Gastrocnemius medialis (tissue), 4 donors: Measurements from ENCODE around the gene NODAL. TPM values are rescaled to one million over a fixed set of nuclear protein-coding genes. Genes with fewer than 3 reads are reported as not detected.

Source experiments
- ATAC-seq, 2 donors: fragments of 150-250 bp; one replicate each; pipeline ENCODE4 v1.9.1; 2016
- DNase-seq, 2 donors: peaks; one replicate each; pipeline ENCODE4 v3.0.0-alpha.2; 2019
- H3K27ac ChIP-seq, 4 donors: fragments of 200-600 bp; sonication (generic); 1 replicate in 1 of 4; 2 replicates in 3 of 4; pipeline ENCODE4 v1.5.1; 2016 to 2018; ENCODE audit warnings: mild to moderate bottlenecking in 2 of 4, moderate library complexity in 1 of 4
- H3K27me3 ChIP-seq, 3 donors: fragments of 200-600 bp; sonication (generic) in 2 of 3; 1 replicate in 1 of 3; 2 replicates in 2 of 3; pipeline versions ENCODE4 v1.5.1 to v1.6.0; 2016 to 2019; ENCODE audit warnings: mild to moderate bottlenecking in 1 of 3, moderate library complexity in 1 of 3
- H3K36me3 ChIP-seq, 2 donors: fragments of 200-600 bp; sonication (generic) in 1 of 2; one replicate each; pipeline ENCODE4 v1.5.1; 2017 to 2018
- H3K4me1 ChIP-seq, 2 donors: fragments of 200-600 bp; sonication (generic) in 1 of 2; one replicate each; pipeline ENCODE4 v1.5.1; 2016 to 2017; ENCODE audit warnings: mild to moderate bottlenecking in 2 of 2
- H3K4me3 ChIP-seq, 4 donors: fragments of 200-600 bp; sonication (generic) in 3 of 4; 1 replicate in 1 of 4; 2 replicates in 3 of 4; pipeline ENCODE4 v1.5.1; 2016 to 2019; ENCODE audit warnings: mild to moderate bottlenecking in 2 of 4
- H3K9me3 ChIP-seq, 3 donors: fragments of 200-600 bp; sonication (generic) in 2 of 3; 1 replicate in 1 of 3; 2 replicates in 2 of 3; pipeline ENCODE4 v1.5.1; 2016 to 2019
- POLR2A ChIP-seq, 2 donors: fragments of 450-650 bp; IDR thresholded peaks; one replicate each; pipeline ENCODE4 v1.6.1; 2017; ENCODE audit warnings: antibody characterized with exemption in 2 of 2, mild to moderate bottlenecking in 2 of 2, moderate library complexity in 2 of 2
- in situ Hi-C, 4 donors: fragments of 200-750 bp; cut with MboI; loops; one replicate each; pipeline versions ENCODE4 v1.15.0 to v1.8.0; 2017; ENCODE audit warnings: low sequenced_read_pairs in 4 of 4
- intact Hi-C: fragments of 100-400 bp; cut with DNase I; formaldehyde crosslinking; loops from one replicate; pipeline ENCODE4 v1.15.1; 2023; ENCODE audit warnings: low total_unique reads
- total RNA-seq, 4 donors: library from RNA; depleted of rRNA; stranded (reverse); fragments of >200 nt; gene quantifications; one replicate each; pipeline versions ENCODE4 v1.1.0 to v1.2.3, GENCODE V29; 2016
- TF ChIP-seq, protein P1 (sequence below), 5 experiments: fragments of 450-650 bp in 3 of 5; fragments of 200-600 bp in 2 of 5; sonication (generic) in 2 of 5; IDR thresholded peaks in 4 of 5; conservative IDR thresholded peaks in 1 of 5; 1 replicate in 4 of 5; 2 replicates in 1 of 5; pipeline ENCODE4 v1.5.1; 2016 to 2019; ENCODE audit warnings: antibody characterized with exemption in 5 of 5, mild to moderate bottlenecking in 3 of 5, moderate library complexity in 3 of 5

The NODAL gene
- total RNA-seq, 4 donors from 2014 or later = not detected

DNA sequence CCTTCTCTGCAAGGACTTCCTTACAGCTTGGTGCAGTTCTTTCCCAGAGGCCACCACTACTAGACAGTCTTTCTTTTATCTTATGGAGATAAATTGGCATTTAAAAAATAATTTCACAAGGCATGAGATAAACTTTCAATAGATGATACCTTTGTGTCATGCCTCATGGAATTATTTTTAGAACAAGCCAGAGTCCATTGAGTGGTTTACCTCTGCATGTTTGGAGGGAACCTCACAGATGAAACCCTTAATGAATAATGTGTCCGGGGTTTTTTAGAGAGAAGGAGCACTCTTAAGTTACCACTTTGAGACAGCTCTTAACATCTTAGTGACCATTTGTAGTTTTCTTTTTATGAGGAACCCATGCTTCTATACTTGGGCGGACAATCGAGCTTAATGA, 17.2 kb downstream of the NODAL start:
- DNase-seq (no peak), ATAC-seq (peak; percentile 55 to 63)
- Histone ChIP-seq H3K27ac (peak overlapping the region; percentile 81 to 91 (median 86)), H3K9me3 (no peaks in the 10 kb centered on the region), H3K4me1 (peaks cover 63 to 79% of the 10 kb centered on the region in 2 donors), H3K4me3 (no peak overlapping the region), H3K27me3 (no peaks in the 10 kb centered on the region), H3K36me3 (peaks cover 0 to 76% of the 10 kb centered on the region in 2 donors)
- in situ Hi-C loops = no loop called here
- no peak for TF ChIP-seq POLR2A (IDR thresholded peaks at IDR 0.05)
- TF ChIP-seq, protein P1, sequence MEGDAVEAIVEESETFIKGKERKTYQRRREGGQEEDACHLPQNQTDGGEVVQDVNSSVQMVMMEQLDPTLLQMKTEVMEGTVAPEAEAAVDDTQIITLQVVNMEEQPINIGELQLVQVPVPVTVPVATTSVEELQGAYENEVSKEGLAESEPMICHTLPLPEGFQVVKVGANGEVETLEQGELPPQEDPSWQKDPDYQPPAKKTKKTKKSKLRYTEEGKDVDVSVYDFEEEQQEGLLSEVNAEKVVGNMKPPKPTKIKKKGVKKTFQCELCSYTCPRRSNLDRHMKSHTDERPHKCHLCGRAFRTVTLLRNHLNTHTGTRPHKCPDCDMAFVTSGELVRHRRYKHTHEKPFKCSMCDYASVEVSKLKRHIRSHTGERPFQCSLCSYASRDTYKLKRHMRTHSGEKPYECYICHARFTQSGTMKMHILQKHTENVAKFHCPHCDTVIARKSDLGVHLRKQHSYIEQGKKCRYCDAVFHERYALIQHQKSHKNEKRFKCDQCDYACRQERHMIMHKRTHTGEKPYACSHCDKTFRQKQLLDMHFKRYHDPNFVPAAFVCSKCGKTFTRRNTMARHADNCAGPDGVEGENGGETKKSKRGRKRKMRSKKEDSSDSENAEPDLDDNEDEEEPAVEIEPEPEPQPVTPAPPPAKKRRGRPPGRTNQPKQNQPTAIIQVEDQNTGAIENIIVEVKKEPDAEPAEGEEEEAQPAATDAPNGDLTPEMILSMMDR (IDR thresholded peaks at IDR 0.05 in 4 of 5, conservative IDR thresholded peaks at IDR 0.05 in 1 of 5) = no peak
- intact Hi-C loops = no loop called here

DNA sequence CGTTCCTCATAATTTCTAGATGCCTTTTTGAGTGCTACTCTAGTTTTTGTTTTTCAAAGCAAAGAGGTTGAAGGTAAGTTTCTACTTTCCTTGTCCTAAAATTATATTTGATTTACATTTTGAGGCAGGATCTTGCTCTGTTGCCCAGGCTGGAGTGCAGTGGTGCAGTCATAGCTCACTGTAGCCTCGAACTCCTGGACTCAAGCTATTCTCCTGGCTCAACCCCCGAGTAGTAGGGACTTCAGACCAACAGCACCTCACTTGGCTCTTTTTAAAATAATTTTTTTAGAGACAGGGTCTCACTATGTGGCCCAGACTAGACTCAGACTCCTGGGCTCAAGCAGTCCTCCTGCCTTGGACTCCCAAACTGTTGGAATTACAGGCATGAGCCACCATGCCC, 22.8 kb downstream of the NODAL start:
- Histone ChIP-seq H3K36me3 (peaks cover 0 to 39% of the 10 kb centered on the region in 2 donors), H3K4me1 (peaks cover 26 to 38% of the 10 kb centered on the region in 2 donors), H3K9me3 (no peaks in the 10 kb centered on the region), H3K4me3 (no peak overlapping the region), H3K27me3 (no peaks in the 10 kb centered on the region), H3K27ac (peak overlapping the region in 2 of 4 donors; percentile 1 to 54)
- intact Hi-C loops = no loop called here
- DNase-seq (no peak), ATAC-seq (no peak)
- in situ Hi-C loops = no loop called here
- no peak for TF ChIP-seq POLR2A (IDR thresholded peaks at IDR 0.05)
- TF ChIP-seq, protein P1 (IDR thresholded peaks at IDR 0.05 in 4 of 5, conservative IDR thresholded peaks at IDR 0.05 in 1 of 5) = no peak

DNA sequence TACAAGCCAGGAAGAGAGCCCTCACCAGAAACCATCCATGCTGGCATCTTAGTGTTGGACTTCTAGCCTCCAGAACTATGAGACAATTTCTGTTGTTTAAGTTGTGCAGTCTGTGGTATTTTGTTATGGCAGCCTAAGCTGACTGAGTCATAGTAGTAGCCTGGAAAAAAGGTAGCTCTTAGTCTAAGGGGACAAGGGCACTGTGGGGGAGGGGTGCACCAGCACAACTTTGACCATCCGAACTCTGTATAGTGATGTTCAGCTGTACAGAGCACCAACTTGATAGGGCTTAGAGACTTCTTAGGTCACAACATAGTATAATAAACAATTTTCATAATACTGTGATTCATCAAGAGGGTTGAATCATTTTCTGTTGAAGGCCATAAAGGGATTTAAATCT, 23.3 kb downstream of the NODAL start:
- TF ChIP-seq, protein P1 (IDR thresholded peaks at IDR 0.05 in 4 of 5, conservative IDR thresholded peaks at IDR 0.05 in 1 of 5) = no peak
- TF ChIP-seq POLR2A (IDR thresholded peaks at IDR 0.05) = no peak
- Histone ChIP-seq H3K27me3 (no peaks in the 10 kb centered on the region), H3K4me3 (no peak overlapping the region), H3K36me3 (peaks cover 0 to 34% of the 10 kb centered on the region in 2 donors), H3K27ac (peak overlapping the region in 3 of 4 donors; percentile 9 to 57 (median 54)), H3K9me3 (no peaks in the 10 kb centered on the region), H3K4me1 (peaks cover 24 to 34% of the 10 kb centered on the region in 2 donors)
- ATAC-seq (peak in 1 of 2 donors; percentile 32), DNase-seq (no peak)
- intact Hi-C loops = no loop called here
- in situ Hi-C loops = no loop called here

DNA sequence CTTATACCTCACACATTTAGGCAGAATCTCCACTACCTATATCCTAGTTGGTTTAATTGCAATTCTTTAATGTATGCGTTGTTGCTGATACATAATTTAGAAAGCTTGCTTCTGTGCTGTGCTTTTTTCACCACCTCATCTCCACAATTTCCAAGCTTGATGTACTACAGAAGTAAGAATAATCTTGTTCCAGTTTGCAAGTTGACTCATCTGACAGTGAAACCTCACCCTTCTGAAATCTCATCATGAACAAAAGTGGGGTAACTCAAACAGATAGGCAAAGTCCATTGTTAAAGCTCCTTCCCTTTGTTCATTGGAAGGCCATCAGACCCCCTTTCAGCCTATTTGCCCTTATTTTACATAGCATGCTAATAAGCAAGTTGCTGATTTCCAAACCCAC, 23.9 kb downstream of the NODAL start:
- Histone ChIP-seq H3K4me3 (no peak overlapping the region), H3K9me3 (no peaks in the 10 kb centered on the region), H3K4me1 (peaks cover 25 to 34% of the 10 kb centered on the region in 2 donors), H3K27me3 (no peaks in the 10 kb centered on the region), H3K27ac (peak overlapping the region in 2 of 4 donors; percentile 54 to 57), H3K36me3 (peaks cover 0 to 28% of the 10 kb centered on the region in 2 donors)
- TF ChIP-seq POLR2A (IDR thresholded peaks at IDR 0.05) = no peak
- TF ChIP-seq, protein P1 (IDR thresholded peaks at IDR 0.05 in 4 of 5, conservative IDR thresholded peaks at IDR 0.05 in 1 of 5) = no peak
- intact Hi-C loops (no loop called here), in situ Hi-C loops (no loop called here)
- DNase-seq = no peak
- no peak for ATAC-seq

DNA sequence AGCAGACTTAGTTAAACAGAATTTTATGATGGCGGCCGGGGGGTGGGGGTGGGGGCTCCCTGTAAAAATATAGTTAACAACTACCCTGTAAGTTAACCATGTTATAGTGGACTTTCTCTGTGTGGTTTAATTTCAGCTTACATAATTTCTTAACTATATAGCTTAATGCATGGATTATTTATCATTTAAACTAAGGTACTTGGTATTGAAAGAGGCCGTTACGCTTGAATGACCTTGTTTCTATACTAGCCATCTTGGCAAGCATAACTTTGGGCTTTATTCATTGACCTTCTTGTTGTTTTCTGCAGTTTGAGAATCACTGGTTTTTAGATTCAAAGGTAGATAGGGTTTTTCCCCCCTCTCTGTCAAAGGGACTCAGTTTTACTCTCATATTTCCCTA, 29.1 kb downstream of the NODAL start:
- Histone ChIP-seq H3K27ac (peak overlapping the region in 2 of 4 donors; percentile 13 to 18), H3K9me3 (no peaks in the 10 kb centered on the region), H3K4me1 (peaks cover 56 to 57% of the 10 kb centered on the region in 2 donors), H3K36me3 (peaks cover 0 to 7% of the 10 kb centered on the region in 2 donors), H3K4me3 (no peak overlapping the region), H3K27me3 (no peaks in the 10 kb centered on the region)
- ATAC-seq (no peak), DNase-seq (no peak)
- TF ChIP-seq, protein P1 (IDR thresholded peaks at IDR 0.05 in 4 of 5, conservative IDR thresholded peaks at IDR 0.05 in 1 of 5) = no peak
- no peak for TF ChIP-seq POLR2A (IDR thresholded peaks at IDR 0.05)
- in situ Hi-C loops (no loop called here), intact Hi-C loops (no loop called here)
